ENCODE measurements around the gene TGFBR3L. TPM values are rescaled to one million over a fixed set of nuclear protein-coding genes. Genes with fewer than 3 reads are reported as not detected.
A peak's percentile ranks its signal among the peaks of the same experiment; 100 is the strongest.

The TGFBR3L gene
- polyA plus RNA-seq, 1 donor (not counting 4 experiments of a cell fraction or from before 2014, with no cell fraction given): 0.28 TPM

DNA sequence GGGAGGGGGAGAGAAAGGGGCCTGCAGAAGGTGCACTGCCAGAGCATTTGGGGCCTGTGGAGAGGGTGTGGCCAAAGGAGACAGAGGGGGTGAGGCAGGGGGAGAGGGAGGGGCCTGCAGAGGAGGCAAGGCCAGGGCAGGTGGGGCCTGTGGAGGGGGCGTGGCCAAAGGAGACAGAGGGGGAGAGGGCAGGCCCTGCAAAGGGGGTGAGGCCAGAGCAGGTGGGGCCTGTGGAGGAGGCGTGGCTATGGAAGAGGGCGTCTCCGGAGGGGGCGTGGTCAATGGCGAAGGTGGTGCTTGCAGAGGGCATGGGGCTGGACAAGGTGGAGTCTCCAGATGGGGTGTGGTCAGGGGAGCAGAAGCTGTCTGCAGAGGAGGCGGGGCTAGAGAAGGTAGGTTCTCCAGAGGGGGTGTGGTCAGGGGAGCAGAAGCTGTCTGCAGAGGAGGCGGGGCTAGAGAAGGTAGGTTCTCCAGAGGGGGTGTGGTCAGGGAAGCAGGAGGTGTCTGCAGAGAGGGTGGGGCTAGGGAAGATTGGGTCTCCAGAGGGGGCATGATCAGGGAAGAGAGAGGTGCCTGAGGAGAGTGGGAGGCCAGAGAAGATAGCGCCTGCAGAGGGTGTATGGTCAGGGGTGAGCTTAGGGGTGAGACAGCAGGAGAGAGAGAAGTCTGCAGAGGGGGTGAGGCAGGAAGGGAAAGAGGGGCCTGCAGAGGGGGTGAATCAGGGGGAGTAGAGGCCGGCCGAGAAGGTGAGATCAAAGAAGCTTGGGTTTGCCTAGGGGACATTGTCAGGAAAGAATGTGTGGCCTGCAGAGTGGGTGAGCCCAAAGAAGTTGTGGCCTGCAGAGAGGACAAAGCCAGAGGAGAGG is 43.8 kb upstream of the TGFBR3L start:
- FAIRE-seq (peak; percentile 52), DNase-seq (ENCODE audit: low read depth, low spot score) (no peak)
- no peak overlapping the region for H3K27ac ChIP-seq (ENCODE audit: control insufficient read depth, insufficient read depth, low read length)
- dilution Hi-C loops (cut with MboI; ENCODE audit: extremely low pct_ligation_motif_present, low sequenced_read_pairs): no loop called here
- no peaks in the 10 kb centered on the region for H3K9me3 ChIP-seq (ENCODE audit: control insufficient read depth, low read depth, low read length)
- peaks cover 2% of the 10 kb centered on the region for H4K20me1 ChIP-seq (ENCODE audit: control insufficient read depth, extremely low read depth, insufficient read depth, low read length)
- peaks cover 32% of the 10 kb centered on the region for H3K27me3 ChIP-seq (ENCODE audit: control insufficient read depth, extremely low read depth, insufficient read depth, low read length)
- no peaks in the 10 kb centered on the region for H3K9me1 ChIP-seq (ENCODE audit: control insufficient read depth, extremely low read depth, insufficient read depth, low read length)
- H3K9ac ChIP-seq (ENCODE audit: control insufficient read depth, extremely low read depth, insufficient read depth, low read length): no peak overlapping the region
- no peak overlapping the region for H3K4me3 ChIP-seq (ENCODE audit: control insufficient read depth in 2 of 3, extremely low read depth in 1 of 3, insufficient read depth in 2 of 3, low read depth in 1 of 3, low read length in 3 of 3)
- no peak overlapping the region for H2AFZ ChIP-seq (ENCODE audit: control insufficient read depth, low read length)
- no peaks in the 10 kb centered on the region for H3K79me2 ChIP-seq (ENCODE audit: control insufficient read depth, insufficient read depth, low read length)
- peak overlapping the region; percentile 89 for H3K4me2 ChIP-seq (ENCODE audit: control insufficient read depth, extremely low read depth, insufficient read depth, low read depth, low read length)
- no peaks in the 10 kb centered on the region for H3K36me3 ChIP-seq (ENCODE audit: control insufficient read depth in 2 of 2, extremely low read depth in 1 of 2, insufficient read depth in 2 of 2, low read length in 2 of 2)
- TF ChIP-seq CTCF (optimal IDR thresholded peaks at IDR 0.05 in 1 of 3, IDR thresholded peaks at IDR 0.05 in 1 of 3, conservative IDR thresholded peaks at IDR 0.05 in 1 of 3; ENCODE audit: extremely low read depth in 1 of 3, insufficient read depth in 2 of 3, low read length in 3 of 3): no peak
- no peak for TF ChIP-seq EZH2 (IDR thresholded peaks at IDR 0.05; ENCODE audit: low read length)
- peaks cover 20% of the 10 kb centered on the region for H3K4me1 ChIP-seq (ENCODE audit: control insufficient read depth, extremely low read depth, insufficient read depth, low read length)

DNA sequence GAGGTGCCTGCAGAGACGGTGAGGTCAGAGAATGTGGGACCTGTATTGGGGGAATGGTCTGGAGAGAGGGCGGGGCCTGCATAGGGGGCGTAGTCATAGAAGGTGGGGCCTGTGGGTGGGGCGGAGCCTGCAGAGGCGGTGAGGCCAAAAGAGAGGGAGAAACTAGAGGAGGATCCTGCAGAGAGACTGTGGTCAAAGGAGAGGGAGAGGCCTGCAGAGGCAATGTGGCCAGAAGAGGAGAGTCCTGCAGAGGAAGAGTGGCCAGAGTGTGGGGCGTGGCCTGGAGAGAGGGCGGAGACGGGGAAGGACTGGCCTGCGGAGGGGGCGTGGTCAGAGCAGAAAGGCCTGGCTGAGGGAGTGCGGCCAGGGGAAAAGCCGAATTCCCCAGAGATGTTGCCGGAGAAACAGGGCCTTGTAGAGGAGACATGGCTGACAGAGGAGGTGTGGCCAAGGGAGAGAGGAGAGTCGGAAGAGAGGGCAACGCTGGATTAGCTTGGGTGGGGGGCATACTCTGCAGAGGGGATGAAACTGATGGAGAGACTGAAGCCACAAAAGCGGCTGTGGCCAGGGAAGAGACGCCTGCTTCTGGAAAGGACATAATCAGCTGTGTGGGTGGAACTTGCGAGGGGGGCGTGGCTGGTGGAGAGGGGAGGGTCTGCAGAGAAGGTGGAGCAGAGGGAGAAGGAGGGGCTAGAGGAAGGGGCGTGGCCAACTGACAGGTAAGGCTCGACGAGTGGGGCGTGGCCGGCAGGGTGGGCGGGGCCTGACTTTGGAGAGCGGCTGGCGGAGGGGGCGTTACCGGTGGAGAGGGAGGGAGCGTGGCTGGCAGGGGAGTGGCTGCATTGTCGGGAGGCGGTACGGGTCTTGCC is 43.0 kb upstream of the TGFBR3L start:
- no peaks in the 10 kb centered on the region for H3K9me3 ChIP-seq (ENCODE audit: control insufficient read depth, low read depth, low read length)
- H4K20me1 ChIP-seq (ENCODE audit: control insufficient read depth, extremely low read depth, insufficient read depth, low read length): peaks cover 2% of the 10 kb centered on the region
- peak overlapping the region; percentile 73 for H3K27ac ChIP-seq (ENCODE audit: control insufficient read depth, insufficient read depth, low read length)
- no peaks in the 10 kb centered on the region for H3K9me1 ChIP-seq (ENCODE audit: control insufficient read depth, extremely low read depth, insufficient read depth, low read length)
- peak; percentile 93 for DNase-seq (ENCODE audit: low read depth, low spot score)
- H3K36me3 ChIP-seq (ENCODE audit: control insufficient read depth in 2 of 2, extremely low read depth in 1 of 2, insufficient read depth in 2 of 2, low read length in 2 of 2): no peaks in the 10 kb centered on the region
- peak overlapping the region; percentile 90 for H2AFZ ChIP-seq (ENCODE audit: control insufficient read depth, low read length)
- H3K4me1 ChIP-seq (ENCODE audit: control insufficient read depth, extremely low read depth, insufficient read depth, low read length): peaks cover 18% of the 10 kb centered on the region
- FAIRE-seq: peak; percentile 64
- peak overlapping the region; percentile 43 for H3K9ac ChIP-seq (ENCODE audit: control insufficient read depth, extremely low read depth, insufficient read depth, low read length)
- H3K4me2 ChIP-seq (ENCODE audit: control insufficient read depth, extremely low read depth, insufficient read depth, low read depth, low read length): peak overlapping the region; percentile 89
- dilution Hi-C loops (cut with MboI; ENCODE audit: extremely low pct_ligation_motif_present, low sequenced_read_pairs): no loop called here
- H3K79me2 ChIP-seq (ENCODE audit: control insufficient read depth, insufficient read depth, low read length): no peaks in the 10 kb centered on the region
- peaks cover 38% of the 10 kb centered on the region for H3K27me3 ChIP-seq (ENCODE audit: control insufficient read depth, extremely low read depth, insufficient read depth, low read length)
- no peak for TF ChIP-seq CTCF (optimal IDR thresholded peaks at IDR 0.05 in 1 of 3, IDR thresholded peaks at IDR 0.05 in 1 of 3, conservative IDR thresholded peaks at IDR 0.05 in 1 of 3; ENCODE audit: extremely low read depth in 1 of 3, insufficient read depth in 2 of 3, low read length in 3 of 3)
- no peak for TF ChIP-seq EZH2 (IDR thresholded peaks at IDR 0.05; ENCODE audit: low read length)
- peak overlapping the region; percentile 19 to 62 (median 53) for H3K4me3 ChIP-seq (ENCODE audit: control insufficient read depth in 2 of 3, extremely low read depth in 1 of 3, insufficient read depth in 2 of 3, low read depth in 1 of 3, low read length in 3 of 3)

Measured in keratinocyte (primary cell).